ENCODE data around the gene ZNF541.
A peak's percentile ranks its signal among the peaks of the same experiment; 100 is the strongest.

ZNF541 gene, protein sequence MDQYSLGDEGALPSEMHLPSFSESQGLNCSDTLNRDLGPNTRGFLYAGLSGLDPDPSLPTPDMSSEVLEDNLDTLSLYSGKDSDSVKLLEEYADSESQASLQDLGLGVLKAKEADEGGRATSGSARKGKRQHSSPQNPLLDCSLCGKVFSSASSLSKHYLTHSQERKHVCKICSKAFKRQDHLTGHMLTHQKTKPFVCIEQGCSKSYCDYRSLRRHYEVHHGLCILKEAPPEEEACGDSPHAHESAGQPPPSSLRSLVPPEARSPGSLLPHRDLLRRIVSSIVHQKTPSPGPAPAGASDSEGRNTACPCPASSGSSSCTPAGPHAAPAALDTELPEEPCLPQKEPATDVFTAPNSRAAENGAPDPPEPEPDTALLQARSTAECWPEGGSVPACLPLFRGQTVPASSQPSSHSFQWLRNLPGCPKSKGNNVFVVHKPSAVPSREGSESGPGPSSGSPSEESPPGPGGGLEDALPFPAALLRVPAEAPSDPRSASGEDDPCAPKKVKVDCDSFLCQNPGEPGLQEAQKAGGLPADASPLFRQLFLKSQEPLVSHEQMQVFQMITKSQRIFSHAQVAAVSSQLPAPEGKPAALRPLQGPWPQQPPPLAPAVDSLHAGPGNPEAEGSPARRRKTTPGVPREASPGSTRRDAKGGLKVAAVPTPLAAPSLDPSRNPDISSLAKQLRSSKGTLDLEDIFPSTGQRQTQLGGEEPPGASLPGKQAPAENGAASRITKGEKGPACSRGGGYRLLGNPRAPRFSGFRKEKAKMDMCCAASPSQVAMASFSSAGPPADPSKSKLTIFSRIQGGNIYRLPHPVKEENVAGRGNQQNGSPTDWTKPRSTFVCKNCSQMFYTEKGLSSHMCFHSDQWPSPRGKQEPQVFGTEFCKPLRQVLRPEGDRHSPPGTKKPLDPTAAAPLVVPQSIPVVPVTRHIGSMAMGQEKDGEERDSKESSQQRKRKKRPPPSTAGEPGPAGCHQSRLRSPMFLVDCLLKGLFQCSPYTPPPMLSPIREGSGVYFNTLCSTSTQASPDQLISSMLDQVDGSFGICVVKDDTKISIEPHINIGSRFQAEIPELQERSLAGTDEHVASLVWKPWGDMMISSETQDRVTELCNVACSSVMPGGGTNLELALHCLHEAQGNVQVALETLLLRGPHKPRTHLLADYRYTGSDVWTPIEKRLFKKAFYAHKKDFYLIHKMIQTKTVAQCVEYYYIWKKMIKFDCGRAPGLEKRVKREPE (N-terminal part only)
- total RNA-seq, result 0.70 to 1.6 reads per million in 2 donors

DNA sequence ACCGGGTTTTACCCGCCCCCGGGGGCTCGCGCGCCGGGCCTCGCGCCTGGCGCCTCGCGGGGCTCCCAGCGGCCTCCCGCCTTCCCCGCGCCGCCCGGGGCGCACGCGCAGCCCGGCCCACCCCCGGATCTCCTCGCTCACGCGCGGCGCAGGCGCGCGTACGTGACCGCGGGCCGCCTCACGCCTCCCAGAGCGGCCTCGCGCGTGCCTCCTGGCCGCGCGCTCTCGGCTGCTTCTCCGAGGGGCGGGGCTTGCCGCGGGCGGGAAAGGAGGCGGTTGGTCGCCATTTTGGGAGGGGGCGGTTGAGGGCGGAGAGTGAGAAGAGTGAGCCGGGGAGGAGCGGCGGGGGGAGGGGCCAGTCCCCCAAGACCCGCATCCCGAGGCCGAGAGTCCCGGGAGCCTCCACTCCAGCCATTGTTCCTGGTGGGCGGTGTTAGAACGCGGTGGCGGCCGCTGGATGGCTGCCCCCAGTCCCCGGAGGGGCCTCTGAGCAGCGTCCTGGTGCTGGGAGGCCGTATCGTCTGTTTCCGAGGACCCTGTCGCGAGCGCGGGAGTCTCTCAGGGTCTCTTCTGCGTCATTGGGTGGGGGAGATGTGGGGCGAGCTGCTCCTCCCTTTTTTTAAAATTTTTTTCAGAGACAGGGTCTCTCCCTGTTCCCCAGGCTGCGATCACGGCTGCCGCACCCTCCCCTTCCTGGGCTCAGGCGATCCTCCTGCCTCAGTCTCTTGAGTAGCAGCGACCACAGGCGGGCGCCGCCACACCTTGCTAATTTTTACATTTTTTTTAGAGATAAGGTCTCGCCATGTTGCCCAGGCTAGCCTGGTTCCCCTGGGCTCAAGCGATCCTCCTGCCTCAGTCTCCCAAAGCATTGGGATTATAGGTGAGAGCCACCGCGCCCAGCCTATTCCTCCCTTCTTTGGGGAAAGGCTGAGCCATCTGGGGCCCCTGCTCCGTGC is at the start of gene ZNF541:
Gene ZNF541 (minus strand): TSS at position 78 of the 956 bp plus-strand sequence. CDS start 17,292 bp downstream, outside the sequence.
- peak; percentile 80 for DNase-seq

DNA sequence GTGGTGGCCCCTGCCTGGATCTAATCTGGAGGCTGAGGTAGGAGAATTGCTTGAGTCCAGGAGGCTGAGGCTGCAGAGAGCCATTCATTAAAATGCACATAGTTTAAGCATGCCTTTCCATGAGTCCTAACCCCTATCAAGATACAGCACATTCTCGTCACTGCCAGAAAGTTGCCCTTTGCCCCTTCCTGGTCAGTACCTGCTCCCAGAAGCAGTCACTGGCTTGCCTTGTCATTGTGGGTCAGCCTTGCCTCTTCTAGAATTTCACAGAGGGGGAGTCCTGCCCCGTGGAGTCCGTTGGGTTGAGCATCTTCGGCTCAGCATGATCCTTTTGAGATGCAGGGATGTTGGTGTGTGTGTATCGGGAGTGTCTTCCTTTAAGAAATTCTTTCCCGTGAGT is 46.8 kb upstream of the ZNF541 start:
- no peak for DNase-seq

DNA sequence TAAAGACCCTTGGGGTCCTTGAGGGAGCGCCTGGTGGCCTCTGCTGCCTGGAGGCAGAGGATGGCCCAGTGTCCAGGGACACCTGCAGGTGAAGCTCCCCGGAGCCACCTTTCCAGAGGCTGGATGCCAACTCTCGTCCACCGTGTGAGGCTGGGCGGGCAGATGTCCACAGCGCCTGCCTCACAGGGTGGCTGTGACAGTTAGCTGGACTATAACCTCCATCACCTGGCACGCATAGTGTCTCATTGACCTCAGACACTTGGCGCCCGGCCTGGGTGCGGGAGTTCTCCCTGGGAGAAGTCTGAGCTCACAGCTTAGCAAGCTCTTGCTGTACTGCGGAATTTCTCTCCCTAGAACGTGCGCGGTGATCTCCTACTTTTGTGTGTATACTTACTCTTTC is 45.8 kb upstream of the ZNF541 start:
- no peak for DNase-seq

DNA sequence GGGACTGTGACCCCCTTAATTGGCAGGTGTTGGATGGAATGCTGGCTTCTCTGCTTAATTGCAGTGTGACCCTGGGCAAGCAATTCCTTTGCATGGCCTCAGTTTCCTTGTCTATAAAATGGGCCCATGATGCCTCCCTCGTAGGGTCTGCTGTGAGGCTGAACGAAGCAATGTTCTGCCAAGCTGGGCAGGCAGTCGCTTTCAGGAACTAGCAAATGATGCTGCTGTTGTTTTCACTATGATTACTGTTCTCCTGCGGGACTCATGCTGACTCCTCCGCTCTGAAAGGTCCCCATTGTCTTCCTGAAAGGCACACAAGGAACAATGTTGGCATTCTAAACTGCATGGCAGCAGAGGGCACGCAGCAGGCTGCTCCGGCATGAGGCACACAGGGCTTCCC is 42.8 kb upstream of the ZNF541 start:
- DNase-seq, result no peak

DNA sequence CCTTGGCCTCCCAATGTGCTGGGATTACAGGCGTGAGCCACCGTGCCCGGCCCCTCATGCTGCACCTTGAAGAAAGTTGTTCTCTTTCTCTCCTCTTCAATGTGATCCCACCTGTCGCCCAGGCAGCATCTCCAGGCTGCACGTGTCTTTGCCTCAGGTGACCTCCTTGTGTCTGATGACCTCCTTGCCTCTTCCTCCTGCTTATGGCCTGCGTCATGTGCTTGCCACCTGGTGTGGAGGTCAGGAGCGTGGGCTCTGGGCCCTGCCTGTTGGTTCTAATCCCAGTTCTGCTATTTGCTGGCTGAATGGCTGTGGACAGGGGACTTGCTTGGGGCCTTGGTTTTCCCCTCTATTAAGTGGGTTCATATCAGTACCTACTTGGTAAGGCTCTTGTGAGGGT is 42.3 kb upstream of the ZNF541 start:
- DNase-seq, result no peak

DNA sequence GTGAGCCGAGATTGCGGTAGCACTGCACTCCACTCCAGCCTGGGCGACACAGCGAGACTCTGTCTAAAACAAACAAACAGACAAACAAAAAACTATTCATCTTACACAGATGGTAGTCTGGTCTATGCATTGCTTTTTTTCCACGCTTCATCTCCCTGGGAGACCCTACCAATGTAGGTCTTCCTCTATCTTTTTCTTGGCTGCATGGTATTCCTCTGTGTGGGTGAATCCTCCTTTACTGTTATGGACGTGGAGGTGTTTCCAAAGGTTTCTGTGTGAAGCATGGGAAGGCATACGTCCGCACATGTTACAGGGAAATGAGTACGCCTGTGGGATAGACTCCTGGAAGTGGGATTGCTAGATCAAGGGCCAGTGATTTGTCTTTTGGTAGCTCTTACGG is 41.6 kb upstream of the ZNF541 start:
- no peak for DNase-seq

DNA sequence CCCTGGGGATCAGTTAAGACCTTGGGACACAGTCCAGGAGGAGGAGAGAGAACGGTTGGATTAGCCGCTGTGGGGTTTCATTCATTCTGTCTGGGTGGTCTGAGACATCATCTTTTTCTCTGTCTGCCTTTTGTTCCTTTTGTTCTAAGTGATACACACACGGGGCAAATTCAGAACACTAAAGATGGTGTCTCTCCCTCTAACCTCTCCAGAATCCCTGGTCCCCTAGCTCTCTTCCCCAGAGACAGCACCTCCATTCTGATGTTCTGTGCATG is 41.0 kb upstream of the ZNF541 start:
- DNase-seq, result no peak

DNA sequence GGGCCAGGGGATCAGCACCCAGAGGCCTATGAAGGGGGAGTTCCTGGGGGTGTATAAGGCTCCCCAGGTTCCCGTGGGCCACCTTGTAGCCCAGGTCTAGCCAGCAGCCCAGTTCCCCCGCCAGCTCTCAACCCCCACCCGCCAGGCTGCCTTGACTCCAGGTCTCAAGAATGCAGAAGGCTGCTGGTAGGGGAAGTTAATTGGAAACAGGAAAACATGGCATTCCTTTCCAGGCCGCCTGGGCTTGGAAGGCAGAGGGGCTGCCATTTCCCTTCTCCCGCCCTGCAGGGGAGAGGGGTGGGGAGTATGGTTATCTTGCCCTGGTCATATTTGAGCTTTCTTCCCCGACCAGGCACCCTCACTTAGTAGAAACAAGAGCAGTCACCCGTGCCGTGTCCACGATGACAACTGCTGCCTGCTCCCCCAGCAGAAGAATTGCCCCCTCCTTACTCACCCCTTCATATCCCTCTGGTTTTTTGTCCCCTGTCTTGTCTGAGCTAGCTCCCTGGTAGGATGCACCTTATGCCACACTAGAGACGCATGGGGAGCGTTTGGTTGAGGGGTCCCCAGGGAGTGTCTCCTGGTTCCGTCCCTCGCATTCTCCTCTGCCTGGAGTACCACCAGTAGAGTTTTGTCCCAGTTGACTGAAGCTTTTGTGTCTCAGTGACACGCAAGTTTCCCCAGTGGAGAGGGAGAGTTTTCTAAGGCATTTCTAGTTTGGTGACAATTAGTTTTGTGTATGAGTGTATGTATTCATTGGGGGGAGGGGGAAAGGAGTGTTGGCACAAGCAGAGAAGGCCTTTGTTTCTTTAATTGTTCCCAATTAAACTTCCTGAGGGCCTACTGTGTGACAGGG is 40.4 kb upstream of the ZNF541 start:
- DNase-seq, result no peak

DNA sequence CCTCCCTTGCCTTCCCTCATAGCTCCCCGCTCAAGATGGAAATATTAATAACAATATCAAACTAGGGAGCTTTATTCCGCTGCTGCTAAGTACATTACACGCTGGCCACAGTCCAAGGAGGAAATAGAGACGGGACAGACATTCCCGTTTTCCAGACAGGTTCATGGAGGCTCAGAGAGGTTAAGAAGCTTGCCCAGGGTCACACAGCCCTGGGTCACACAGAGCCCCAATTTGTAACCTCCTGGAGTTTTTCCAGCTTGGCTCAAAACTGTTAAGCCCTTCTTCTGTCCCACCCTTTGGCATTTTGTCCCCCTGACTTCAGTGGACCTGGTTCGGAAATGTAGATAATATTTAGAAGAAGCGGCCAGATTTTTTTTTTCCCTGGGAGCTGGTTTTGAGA is 38.0 kb upstream of the ZNF541 start:
- DNase-seq, result no peak

DNA sequence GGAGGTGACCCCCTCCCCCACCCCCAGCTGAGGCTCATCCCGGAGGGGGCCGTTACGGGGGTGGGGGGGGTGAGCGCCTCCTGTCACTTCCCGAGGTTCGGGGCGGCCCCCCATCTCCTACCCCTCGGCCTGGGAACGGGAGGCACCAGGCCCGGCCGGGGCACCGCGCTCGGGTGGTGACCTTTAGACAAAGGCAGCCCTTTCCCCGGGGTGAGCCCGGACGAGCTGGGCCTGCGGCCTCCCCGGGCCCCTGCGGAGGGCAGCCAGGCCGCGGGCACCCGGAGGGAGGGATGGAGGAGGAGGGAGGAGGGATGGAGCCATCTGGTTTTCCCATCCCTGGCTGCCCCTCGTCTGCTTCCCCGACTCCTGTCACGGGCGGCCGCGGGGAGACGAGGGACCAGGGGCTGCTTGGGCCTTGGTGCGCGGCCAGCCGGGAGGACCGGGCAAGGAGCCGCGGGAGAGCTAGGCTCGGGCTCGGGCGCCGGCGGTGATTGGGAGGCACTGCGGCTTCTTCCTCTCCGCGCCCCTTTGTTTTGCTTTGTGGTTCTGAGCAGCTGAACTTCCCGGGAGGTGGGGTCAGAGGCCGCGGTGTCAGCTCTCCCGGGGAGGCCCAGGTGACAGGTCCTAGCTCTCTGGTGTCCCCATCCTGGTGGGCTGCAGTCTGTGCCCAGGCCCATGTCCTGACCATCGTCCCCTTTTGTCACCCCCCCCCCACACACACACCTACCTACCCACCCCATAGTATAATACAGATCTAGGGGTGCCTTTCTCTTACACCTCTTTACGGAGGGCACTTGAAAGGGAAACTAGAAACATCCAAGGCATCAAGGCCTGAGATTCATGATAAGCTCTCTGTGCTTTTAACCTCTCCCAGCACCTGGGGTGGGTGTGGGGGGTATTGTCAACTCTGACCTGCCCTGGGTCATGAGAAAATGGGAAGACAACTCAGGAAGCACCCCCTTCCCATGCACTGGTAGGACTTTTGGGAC is 37.3 kb upstream of the ZNF541 start:
- peak; percentile 30 for DNase-seq

DNA sequence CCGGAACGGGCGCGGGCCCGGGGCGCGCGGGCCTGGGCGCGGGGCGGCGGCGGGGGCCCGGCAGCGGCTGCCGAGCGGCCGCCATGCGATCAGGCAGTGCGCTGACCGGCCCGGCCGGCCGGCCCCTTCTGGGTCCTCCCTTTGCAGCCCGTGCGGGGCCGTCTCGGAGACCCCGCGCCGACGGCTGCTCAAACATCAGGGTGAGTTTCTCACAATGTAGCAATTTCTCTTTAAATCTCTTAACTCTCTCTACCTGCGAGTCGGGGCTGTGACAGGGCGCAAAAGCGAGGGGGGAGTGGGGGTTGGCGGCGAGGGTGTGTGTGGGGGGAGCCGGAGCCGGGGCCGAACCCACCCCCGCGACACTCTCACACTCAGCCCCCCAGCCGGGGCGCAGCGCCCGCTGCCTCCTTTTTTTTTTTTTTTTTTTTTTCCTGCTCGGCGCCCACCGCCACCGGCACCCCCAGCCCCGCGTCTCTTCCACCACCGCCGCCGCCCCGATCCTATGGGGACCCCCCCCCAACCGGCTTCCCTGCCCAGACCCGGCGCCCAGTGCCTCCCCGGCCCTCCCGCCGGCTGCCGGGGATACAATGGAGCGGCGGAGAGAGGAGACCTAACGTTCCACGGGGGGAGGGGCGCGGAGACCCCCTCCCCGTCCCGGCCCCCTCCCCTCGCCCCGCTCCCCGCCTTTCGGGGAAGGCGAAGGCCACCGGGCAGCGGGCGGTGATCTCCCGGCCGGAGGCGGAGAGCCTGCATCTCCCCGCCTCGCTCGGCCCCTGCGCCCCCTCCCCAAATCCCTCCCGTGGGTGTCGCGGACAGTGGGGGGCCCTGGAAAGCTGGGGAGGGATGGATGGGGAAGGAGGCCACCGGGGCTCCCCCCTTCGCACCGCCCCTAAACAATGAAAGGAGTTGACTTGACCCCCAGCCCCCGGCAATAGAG is 36.3 kb upstream of the ZNF541 start, which contains the start of gene BICRA:
Gene BICRA (plus strand): TSS at position 166 of the 937 bp plus-strand sequence. CDS start 64,441 bp downstream, outside the sequence.
- DNase-seq, result peak; percentile 70

DNA sequence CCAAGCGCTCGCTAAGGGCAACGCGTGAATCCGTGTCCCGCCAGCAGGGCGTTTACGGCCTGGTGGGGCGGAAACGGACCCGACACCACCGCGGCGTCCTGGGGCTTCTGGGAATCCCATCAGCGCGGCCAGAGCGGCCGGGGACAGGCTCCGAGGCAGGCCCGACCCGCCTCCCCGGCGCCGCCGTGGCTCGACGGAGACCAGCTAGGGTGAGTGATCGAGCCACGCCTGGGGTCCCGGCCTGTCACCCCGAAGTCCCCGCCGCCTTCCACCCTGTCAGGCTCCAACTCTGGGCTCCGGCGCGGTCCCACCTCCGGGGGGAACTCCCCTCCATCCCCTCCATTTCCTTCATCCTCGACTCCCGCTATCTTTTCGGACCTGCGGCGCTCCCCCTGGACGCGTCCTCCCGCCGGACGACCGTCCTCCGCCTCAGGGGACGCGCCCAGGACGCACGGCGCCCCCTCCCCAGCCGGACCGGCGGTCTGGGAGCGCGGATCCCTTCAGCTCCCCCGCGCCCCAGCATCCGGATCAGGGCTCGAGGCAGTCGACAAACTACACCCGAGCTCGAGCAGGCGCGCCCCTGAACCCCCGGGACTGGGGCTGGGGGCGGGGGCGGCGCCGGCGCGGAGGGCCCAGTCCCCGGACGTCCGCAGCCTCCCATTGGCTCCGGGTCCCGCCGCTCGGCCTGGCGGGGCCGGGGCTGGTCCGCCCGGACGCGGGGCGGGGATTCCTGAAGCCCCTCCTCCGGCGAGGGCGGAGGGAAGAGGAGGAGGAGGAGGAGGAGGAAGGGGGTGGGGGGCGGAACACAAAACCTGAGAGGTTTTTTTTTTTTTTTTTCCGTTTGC is 35.3 kb upstream of the ZNF541 start:
- peak; percentile 92 for DNase-seq

DNA sequence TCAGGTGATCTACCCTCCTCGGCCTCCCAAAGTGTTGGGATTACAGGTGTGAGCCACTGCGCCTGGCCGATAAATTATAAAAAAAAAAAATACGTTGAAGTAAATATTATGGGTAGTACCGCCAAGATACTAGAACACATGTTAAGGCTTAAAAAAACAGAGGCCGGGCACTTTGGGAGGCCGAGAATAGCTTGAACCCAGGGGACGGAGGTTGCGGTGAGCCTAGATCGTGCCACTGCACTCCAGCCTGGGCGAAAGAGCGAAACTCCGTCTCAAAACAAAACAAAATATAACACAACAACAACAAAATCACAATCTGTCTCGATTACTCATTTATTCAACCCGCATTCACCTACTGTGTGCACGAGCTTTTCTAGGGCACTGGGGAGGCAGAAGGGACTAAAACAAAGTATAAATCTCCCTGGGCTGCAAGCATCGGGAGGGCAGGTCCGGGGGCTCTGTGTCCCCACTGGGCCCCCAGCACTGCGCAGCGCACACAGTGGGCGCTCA is 34.7 kb upstream of the ZNF541 start:
- DNase-seq, result no peak

DNA sequence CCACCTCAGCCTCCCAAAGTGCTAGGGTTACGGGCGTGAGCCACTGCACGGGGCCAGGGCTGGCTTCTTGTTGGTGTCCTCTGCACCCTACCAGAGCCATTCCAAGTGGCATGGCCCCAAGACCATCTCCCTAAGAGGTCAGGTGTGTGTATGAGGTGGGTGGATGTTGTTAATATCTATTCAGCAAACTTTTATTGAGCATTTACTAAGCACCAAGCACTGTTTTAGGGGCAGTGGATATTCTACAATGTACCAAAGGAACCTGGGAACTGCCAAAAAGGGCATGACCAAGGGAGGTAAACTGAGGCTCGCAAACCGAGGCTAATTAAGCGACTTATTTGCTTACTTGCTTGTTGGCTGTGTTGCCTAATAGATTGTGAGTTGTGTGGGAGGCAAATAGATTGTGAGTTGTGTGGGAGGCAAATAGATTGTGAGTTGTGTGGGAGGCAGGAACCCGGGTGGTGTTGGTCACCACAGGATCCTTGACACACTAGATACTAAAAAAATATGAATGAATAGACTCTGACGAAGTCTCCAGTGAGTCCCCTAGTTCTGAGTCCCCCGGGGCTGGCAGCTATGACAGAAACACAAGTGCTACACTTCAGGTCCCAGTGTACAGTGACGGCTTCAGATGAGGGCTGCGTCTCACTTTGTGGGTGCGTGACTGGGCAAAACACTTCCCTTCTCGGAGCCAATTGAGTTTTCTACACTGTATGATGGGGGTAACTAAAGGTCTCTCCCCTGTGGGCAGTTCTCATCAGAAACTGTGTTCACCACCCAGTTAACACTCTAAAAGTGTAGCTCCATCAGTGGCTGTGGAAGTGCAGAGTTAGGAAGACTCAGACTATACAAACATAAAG is 31.0 kb upstream of the ZNF541 start:
- DNase-seq, result no peak

DNA sequence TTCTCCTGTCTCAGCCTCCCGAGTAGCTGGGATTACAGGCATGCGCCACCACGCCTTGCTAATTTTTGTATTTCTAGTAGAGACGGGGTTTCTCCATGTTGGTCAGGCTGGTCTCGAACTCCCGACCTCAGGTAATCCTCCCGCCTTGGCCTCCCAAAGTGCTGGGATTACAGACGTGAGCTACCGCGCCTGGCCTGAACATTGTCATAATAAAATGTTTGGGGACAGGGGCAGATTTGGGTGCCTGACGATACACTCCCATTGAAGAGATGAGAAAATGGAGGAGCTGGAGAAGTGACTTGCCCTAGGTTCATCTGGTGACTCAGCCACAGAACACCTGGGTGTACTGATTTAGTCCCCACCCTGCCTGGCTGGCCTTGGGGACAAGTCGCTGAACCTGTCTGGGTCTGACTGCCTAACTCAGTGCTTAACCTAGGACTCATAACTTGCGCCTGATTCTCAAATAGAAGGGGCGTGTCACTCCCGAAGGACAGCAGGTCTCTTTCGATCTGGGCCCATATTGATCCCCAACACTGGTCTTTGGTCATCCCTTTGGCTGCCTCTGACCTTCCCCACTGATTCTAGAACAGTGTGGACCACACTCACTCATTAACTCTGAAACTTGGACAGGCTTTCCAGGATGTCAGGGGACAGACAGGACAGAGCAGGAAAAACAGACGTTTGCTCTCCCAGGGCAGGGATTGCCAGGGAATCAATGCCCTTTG is 28.4 kb upstream of the ZNF541 start:
- no peak for DNase-seq
